HG03139 (cell line): ENCODE results near the gene DKK3.

ENCODE experiments used
- ATAC-seq: cut with Tn5 transposase; IDR thresholded peaks from one replicate; pipeline ENCODE4 v1.9.1; 2021; ENCODE audit not compliant: unreplicated experiment

DKK3 gene

GRCh38 chr11:11983427-11983826 lies 25.0 kb downstream of the DKK3 start:
- ATAC-seq = no peak

- no peak for ATAC-seq
Measured at GRCh38 chr11:11982975-11983374, 25.5 kb downstream of the DKK3 start.

- ATAC-seq = no peak
Measured at GRCh38 chr11:11982461-11982860, 26.0 kb downstream of the DKK3 start.

- no peak for ATAC-seq
Measured at GRCh38 chr11:11981840-11982239, 26.6 kb downstream of the DKK3 start.

GRCh38 chr11:11981364-11981763 lies 27.1 kb downstream of the DKK3 start:
- no peak for ATAC-seq

- ATAC-seq = no peak
Measured at GRCh38 chr11:11980841-11981308, 27.6 kb downstream of the DKK3 start.

GRCh38 chr11:11980200-11980599 lies 28.2 kb downstream of the DKK3 start:
- no peak for ATAC-seq

- no peak for ATAC-seq
Measured at GRCh38 chr11:11979488-11980117, 28.8 kb downstream of the DKK3 start.

- no peak for ATAC-seq
Measured at GRCh38 chr11:11978792-11979487, 29.5 kb downstream of the DKK3 start.

- ATAC-seq = no peak
Measured at GRCh38 chr11:11978098-11978637, 30.3 kb downstream of the DKK3 start.

- ATAC-seq = no peak
Measured at GRCh38 chr11:11977206-11977938, 31.1 kb downstream of the DKK3 start.

GRCh38 chr11:11976481-11977127 lies 31.8 kb downstream of the DKK3 start:
- no peak for ATAC-seq

- no peak for ATAC-seq
Measured at GRCh38 chr11:11975201-11976092, 33.0 kb downstream of the DKK3 start.

GRCh38 chr11:11973866-11974265 lies 34.6 kb downstream of the DKK3 start:
- ATAC-seq = no peak

- ATAC-seq = no peak
Measured at GRCh38 chr11:11973361-11973800, 35.0 kb downstream of the DKK3 start.

- ATAC-seq = no peak
Measured at GRCh38 chr11:11972730-11973341, 35.6 kb downstream of the DKK3 start.

GRCh38 chr11:11971906-11972547 lies 36.4 kb downstream of the DKK3 start:
- no peak for ATAC-seq

- ATAC-seq = no peak
Measured at GRCh38 chr11:11970556-11970955, 37.9 kb downstream of the DKK3 start.
